Measurements from ENCODE around the gene TMC2. TPM values are rescaled to one million over a fixed set of nuclear protein-coding genes. Genes with fewer than 3 reads are reported as not detected.
"Not testable (repeated sequence)": the region's sequence is repeated elsewhere in the genome, so short reads cannot be mapped to it uniquely, and the experiment has no call there.

TMC2 gene
- total RNA-seq, 1 donor from 2014 or later = not detected

DNA sequence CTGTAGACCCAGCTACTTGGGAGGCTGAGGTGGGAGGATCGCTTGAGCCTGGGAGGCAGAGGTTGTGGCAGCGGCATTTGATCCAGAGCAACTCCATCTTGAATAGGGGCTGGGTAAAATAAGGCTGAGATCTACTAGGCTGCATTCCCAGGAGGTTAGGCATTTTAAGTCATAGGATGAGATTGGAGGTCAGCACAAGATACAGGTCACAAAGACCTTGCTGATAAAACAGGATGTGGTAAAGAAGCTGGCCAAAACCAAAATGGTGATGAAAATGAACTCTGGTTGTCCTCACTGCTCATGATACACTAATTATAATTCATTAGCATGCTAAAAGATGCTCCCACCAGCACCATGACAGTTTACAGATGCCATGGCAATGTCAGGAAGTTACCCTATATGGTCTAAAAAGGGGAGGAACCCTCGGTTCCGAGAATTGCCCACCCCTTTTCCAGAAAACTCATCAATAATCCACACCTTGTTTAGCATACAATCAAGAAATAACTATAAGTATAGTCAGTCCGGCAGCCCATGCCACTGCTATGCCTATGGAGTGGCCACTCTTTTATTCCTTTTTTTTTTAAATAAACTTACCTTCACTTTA lies 13.4 kb upstream of the TMC2 start:
- DNase-seq; ATAC-seq (ENCODE audit: poor library complexity); intact Hi-C loops (cut with DNase I): not testable (repeated sequence)

DNA sequence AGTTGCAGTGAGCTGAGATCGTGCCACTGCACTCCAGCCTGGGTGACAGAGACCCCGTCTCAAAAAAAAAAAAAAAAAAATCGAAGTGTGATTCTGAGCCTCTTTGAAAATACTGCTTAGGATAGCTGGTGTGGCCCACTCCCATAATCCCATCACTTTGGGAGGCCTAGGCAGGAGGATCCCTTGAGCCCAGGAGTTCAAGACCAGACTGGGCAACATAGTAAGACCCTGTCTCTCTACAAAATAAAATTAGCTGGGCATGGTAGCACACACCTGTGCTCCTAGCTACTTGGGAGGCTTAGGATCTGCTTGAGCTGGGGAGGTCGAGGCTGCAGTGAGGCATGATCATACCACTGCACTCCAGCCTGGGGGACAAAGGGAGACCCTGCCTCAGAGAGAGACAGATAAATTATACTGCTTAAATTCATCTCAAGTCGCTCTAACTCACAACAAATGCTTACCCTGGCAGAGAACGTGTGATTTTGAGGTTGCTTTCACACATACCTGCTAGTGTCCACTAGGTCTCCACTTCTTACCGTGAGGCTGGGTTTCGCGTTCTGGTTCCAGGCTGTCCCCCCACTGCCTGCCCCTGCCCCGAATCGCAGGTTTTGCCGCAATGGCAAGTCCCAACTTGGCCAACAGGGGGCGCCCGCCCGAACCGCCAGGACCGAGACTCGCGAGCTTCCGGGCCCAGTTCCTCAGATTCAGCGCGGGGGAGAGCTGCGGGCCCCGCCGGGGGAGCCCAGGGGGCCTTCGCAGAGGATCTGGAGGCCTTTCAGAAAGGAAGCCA lies 12.3 kb upstream of the TMC2 start:
- ATAC-seq (ENCODE audit: poor library complexity) (peak; percentile 87), DNase-seq (peak; percentile 92)
- intact Hi-C loops (cut with DNase I) = no loop called here

DNA sequence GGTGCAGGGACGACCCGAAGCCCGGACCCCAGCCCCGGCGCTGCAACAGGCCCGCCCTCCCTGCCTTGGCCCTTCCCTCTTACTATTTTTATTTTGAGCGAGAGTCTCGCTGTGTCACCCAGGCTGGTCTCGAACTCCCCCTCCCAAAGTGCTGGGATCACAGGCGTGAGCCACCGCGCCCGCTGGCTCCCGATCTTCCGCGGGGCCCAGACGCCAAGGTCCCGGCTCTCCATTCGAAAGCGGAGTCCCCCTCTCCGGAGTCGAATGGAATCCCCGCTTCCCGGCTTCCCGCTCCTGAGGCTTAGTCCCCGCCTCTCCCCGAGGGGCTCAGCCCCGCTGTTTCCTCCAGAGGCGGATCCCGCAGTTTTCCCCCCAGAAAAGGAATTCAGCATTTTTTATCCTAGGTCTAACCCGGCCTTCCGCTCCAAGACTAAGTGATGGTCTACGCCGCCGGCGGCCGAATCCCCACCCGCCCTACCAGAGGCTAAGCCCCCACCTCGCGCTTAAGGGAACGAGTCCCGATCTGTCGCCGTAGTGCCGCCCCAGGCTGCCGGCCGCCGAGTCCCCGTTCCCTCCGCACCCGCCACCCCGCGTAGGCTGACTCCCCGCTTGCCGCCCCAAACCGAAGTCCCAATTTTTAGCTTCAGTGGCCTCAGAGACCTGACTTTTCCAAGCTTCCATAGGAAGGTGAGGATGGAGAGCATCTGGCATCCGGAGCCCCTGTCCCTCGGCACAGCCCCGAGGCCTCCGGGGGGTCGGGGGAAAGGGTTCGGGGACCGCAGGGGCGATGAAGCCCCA lies 11.5 kb upstream of the TMC2 start:
- peak; percentile 73 for ATAC-seq (ENCODE audit: poor library complexity)
- DNase-seq = peak; percentile 70
- intact Hi-C loops (cut with DNase I) = no loop called here

DNA sequence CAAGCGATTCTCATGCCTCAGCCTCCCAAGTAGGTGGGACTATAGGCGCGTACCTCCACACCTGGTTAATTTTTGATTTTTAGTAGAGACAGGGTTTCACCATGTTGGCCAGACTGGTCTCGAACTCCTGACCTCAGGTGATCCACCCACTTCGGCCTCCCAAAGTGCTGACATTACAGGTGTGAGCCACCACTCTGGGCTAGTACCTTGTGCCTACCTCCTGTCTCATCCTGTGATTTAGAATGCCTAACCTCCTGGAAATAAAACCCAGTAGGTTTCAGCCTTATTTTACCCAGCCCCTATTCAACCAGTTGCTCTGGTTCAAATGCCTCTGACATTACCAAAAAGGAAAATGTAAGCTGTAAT lies 10.2 kb upstream of the TMC2 start:
- DNase-seq; intact Hi-C loops (cut with DNase I); ATAC-seq (ENCODE audit: poor library complexity): not testable (repeated sequence)

DNA sequence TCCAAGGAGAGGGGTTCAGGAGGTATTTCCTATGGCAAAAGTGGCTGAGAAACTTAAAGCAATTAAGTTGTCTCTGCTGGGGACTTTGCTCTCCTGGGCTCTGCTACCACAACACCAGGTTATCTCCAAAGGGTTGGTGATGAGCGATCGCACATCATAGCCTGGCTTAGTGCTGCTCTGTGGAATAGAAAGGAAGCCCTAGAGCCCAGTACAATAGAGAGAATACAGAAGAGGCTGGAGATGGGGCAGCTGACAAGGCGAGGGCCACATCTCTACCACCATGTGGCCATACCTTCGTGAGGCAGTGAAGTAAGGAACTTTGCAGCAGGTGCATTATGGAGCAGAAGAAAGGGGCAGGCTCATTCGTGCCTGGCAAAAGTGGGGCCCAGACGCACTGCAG lies 8.6 kb upstream of the TMC2 start:
- intact Hi-C loops (cut with DNase I) = no loop called here
- DNase-seq = no peak
- ATAC-seq (ENCODE audit: poor library complexity) = no peak

DNA sequence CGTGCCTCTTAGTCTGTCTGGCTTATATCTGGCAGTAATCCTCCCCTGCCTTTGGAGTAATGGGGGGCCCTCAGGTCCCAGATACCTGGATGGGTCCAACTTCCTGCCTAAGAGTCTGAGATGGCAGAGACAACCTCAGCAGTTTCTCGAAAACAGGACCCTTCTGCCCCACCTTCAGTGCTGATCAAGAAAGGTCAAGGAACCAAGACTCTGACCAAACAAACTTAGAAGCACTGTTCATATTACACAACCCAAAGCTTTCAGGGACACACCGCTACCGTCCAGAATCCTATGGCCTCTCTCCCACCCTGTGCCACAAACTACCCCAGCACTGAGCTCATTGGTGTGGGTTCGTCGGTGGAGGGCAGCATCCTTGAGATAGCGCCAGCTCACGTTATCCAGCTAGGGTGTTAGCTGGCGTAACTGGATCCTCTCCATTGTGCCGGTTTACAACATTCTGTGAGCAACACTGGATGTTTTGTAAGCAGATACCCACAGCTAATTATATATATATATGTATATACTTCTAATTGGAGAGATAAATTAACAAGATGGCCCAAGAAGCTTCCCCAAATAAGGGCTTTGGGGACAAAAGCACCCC lies 7.6 kb upstream of the TMC2 start:
- intact Hi-C loops (cut with DNase I) = no loop called here
- ATAC-seq (ENCODE audit: poor library complexity) = no peak
- DNase-seq = no peak

DNA sequence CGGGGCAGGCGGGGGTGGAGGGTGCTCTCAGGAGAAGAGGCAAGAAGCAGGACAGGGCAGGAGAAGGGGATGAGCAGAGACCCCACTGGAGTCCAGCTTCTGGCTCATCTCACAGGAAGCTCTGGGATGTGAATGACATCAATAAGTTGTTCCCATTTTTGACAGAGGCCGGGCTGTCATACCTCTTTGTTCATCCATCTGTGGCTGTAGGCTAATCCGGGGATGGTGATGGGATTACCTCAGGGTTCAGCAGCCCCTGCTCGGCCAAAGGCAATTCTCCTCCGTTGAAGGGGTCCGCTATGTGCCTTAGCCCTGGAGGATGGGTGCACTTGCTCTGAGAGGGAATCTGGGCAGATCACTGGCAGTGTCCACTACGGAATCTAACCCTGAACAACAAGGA lies 3.3 kb upstream of the TMC2 start:
- intact Hi-C loops (cut with DNase I) = no loop called here
- DNase-seq (no peak), ATAC-seq (ENCODE audit: poor library complexity) (no peak)

DNA sequence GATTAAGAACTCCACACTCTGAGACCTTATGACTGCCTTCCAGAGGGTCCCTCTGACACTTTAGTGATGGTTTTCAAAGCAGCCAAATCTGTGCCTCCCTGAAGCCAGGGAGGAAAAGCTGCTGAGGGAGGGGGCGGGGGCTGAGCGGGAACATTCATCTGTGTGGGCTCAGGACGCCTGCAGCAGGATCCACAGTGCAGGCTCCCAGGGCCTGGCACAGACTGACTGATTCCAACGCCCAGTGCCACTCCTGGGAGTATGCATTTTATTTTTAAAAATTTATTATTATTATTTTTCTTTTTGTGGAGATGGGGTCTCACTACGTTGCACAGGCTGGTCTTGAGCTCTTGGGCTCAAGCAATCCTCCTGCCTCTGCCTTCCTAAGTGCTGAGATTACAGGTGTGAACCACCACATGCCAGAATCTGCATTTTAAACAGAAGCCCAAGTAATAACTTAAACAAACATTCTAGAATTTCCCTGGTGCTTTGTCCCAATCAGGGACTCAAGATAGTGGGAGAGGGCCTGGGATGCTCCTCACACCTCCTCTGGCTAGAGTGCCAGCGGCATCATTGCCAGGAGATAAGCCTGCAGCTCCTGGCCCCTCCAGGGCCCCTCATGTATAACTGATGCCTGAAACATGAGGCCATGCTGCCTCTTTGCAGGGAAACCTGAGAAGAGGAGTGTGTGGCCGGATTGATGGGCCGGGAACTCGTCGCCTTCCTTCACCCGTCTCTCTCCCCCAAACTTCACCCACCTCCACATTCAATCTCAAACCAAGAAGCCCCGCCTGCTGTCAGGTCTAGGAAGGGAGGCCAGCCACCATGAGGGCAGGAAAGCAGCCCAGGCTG lies 438 bp upstream of the TMC2 start:
- intact Hi-C loops (cut with DNase I) = no loop called here

DNA sequence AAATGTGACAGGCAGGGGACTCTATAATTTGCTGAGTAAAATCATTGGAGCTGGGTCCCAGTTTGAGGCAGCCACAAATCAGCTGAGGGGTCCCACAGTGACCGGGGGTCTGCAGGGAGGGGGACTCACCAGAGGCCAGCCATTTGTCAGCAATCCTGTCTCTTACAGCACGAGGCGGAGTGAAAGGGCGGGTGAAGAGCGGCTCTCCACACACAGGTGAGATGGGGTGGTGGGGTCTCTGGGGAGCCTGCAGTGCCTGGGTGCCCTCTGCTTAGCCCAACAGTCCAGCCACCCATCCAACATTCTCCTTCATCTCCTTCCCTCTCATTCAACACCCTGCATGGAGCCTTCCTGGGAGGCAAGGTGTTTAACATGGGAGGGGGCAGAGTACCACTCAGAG lies 728 bp downstream of the TMC2 start:
- no peak for ATAC-seq (ENCODE audit: poor library complexity)
- intact Hi-C loops (cut with DNase I) = no loop called here

More for the DNA sequence above, 438 bp upstream of the TMC2 start:
- ATAC-seq (ENCODE audit: poor library complexity) (no peak), DNase-seq (no peak)

DNA sequence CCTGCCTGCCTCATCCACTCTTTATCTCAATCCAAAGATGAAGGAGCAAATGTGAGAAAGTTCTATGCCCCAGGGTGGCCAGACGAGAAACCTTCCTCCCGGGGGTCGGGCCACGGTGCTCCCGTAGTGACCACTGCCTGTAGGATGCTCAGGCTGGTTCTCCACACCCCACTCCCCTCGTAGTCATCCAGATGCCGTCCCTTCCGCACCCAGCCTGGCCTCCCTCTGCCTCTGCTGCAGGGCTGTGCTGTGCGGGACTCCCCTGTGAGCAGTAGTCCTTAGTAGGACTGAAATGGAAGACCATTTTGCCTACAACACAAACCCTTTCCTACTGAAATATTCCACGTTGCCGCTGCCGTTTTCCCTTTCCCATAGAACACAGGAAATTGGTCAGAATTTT lies 2.0 kb downstream of the TMC2 start:
- DNase-seq = no peak
- intact Hi-C loops (cut with DNase I) = no loop called here
- no peak for ATAC-seq (ENCODE audit: poor library complexity)

More for the DNA sequence above, 728 bp downstream of the TMC2 start:
- no peak for DNase-seq

DNA sequence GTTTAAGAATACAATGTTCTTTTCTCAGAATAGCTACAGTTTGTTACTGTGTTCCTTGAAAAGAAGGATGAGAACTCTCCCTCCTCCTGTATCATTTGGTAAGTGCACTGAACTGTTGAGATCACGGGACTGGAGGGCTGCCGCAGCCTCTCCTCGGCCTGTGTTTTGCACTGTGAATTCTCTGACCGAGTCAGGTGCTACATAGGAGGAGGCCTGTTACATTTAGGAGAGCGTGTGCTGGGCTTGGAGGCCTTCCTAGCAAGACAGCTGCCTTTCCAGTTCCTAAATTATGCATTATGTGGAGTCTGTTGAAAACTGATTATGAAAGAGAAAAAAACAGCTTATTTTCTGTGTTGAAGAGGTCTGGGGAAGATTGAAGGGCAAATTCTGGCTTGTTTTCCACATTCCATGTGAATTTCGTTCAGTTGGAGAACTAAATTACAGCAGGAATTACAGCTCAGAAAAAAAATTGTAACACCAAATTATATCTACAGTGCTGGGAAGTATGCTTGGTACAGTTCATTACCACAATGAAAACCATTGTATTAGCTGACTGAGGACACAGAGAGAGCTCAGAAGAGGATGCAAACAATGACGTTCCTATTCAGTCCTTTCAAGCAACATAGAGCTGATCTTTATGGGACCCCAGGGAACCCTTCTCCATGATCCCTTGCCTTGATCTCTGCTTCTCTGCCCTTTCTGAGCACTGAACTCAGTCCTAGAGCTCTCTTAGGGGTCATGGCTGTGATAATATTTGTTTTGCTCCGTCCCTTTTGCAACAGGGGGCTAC lies 2.8 kb downstream of the TMC2 start:
- DNase-seq (no peak), ATAC-seq (ENCODE audit: poor library complexity) (no peak)
- intact Hi-C loops (cut with DNase I) = no loop called here

DNA sequence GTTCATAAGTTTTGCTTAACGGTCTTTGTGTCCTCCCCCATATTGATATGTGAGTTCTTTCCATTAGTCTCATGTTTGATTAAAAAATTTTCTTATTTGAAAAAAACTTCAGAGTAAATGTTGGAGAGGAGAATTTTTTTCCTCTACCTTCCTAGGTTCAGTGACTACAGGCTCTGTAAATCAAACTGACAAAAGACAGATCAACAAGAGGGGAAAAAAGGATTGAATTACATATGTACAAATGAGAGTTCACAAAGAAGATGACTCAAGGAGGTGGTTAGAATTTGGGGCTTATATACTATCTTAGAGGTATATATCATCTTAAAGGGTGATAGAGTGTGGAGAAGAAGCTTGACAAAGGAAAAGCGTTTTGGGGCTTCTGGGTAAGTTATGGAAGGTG lies 5.6 kb downstream of the TMC2 start:
- intact Hi-C loops (cut with DNase I) = no loop called here
- no peak for DNase-seq

DNA sequence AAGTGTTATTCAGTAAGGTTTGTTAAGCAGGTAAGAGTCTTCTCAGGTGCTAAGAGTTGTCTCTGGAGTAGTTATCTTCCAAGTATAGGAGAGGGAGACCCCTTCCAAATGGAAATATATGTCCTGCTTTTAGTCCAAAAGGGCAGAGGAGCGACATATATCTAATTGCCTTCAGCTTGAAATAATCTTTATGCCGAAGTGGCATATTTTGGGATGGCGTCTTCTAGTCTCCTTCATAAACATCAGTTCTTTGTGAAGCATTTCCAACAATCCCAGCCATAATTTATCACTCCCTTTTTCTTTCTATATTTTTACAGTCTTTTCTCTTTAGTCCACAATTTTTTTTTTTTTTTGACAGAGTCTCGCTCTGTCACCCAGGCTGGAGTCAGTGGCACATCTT lies 6.0 kb downstream of the TMC2 start:
- intact Hi-C loops (cut with DNase I) = no loop called here
- DNase-seq = no peak
- no peak for ATAC-seq (ENCODE audit: poor library complexity)

More for the DNA sequence above, 5.6 kb downstream of the TMC2 start:
- no peak for ATAC-seq (ENCODE audit: poor library complexity)

DNA sequence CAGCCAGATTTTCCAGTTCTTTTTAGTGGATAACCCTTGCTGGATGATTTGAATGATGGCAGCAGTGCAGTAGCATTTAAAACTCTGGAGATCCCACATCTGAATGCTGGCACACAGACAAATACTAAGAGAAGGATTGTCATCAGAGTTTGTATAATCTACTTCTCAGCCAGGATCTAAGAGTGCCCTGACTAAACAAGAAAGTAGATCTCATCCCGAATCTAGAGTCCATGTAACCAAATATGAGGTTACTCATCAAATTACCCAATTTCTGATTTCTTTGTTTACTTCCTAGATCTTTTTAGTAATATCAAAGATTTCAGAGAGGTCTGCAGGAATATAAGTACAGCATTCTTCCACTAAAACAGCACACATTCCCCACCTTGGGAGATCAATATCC lies 7.8 kb downstream of the TMC2 start:
- ATAC-seq (ENCODE audit: poor library complexity) = no peak
- no peak for DNase-seq
- intact Hi-C loops (cut with DNase I) = no loop called here

DNA sequence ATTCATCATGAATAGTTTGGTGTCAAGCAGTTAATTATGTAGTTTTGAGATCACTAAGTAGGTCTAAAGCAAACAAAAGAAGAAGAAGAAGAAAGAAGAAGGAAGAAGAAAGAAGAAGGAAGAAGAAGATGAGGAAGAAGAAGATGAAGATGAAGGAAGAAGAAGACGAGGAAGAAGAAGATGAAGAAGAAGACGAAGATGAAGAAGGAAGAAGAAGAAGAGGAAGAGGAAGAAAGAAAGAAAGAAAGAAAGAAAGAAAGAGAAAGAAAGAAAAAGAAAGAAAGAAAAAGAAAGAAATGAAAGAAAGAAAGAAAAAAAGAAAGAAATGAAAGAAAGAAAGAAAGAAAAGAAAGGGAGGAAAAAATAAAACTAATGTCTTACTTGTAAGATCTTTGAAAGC lies 9.2 kb downstream of the TMC2 start:
- intact Hi-C loops (cut with DNase I) = no loop called here
- DNase-seq = no peak
- no peak for ATAC-seq (ENCODE audit: poor library complexity)

DNA sequence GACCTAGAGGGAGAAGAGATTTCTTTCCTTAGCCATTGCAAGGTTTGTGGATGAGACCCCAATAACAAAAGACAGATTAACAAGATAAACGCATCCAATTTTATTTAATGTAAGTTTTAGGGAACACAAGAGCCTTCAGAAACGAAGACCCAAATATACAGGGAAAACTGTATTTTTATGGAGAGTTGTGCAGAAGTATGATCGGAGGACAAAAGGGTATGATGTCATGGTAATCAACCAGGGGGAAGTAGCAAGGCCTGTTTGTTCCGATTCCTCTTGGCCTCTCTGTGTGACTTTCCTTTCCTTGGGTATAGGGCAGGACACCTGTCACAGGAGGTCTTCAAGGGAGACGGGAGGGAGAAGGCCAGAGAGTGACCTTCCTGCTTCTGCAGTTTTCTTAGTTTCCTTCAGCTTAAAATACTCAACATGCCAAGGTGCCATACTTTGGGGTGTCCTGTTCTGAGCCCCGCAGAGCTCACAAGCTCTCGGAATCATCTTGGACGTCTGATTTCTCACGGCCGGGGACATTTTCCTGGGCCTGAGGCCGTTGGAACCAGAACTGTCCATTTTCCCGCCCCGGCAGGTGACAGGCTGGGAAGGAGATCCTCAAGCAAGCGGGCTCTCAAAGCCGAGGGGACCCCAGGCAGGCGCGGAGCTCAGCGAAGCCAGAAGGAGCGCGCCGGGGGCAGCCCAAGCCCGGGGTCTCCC lies 21.7 kb downstream of the TMC2 start:
- ATAC-seq (ENCODE audit: poor library complexity) (no peak), DNase-seq (no peak)
- intact Hi-C loops (cut with DNase I) = no loop called here

DNA sequence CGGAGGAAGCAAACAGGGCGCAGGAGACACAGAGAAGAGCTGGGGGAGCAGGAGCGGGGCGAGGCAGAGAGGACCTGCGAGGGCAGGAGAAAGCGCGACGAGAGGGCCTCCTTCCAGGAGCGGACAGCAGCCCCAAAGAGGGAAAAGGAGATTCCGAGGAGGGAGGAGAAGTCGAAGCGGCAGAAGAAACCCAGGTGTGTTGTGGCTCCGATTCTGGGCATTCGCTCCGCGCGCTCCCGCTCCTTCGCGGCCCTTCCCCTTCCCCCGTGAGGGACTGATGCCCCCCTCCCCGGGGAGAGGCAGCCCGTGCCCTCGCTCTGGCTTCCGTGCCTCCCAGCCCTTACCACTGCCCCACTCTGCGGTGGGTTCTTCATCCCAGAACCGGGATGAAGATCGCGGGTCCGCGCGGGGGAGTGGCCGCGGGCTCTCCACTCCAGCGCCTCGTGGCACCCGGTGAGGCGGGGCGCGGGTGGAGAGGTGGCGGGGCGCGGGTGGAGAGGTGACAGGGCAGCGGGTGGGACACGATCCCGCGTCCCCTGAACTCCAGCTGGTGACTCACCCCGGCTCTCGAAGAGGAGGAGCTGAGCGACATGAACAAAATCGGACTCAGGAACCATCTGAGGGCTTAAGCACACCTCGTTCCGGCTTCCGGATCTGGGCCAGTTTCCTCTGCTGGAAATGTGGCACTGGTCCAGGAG lies 22.4 kb downstream of the TMC2 start:
- intact Hi-C loops (cut with DNase I) = no loop called here
- ATAC-seq (ENCODE audit: poor library complexity) (no peak), DNase-seq (no peak)

Data from Right ventricle myocardium superior (tissue), 1 donor.